ENCODE results near the gene KCNJ16. TPM values are rescaled to one million over a fixed set of nuclear protein-coding genes. Genes with fewer than 3 reads are reported as not detected.

The KCNJ16 gene
- total and polyA plus RNA-seq, 9 of the 15 experiments (the other 6 are each of a cell fraction or from before 2014, with no cell fraction given) = 0.01 to 0.75 (median 0.07) TPM; not detected in 4

DNA sequence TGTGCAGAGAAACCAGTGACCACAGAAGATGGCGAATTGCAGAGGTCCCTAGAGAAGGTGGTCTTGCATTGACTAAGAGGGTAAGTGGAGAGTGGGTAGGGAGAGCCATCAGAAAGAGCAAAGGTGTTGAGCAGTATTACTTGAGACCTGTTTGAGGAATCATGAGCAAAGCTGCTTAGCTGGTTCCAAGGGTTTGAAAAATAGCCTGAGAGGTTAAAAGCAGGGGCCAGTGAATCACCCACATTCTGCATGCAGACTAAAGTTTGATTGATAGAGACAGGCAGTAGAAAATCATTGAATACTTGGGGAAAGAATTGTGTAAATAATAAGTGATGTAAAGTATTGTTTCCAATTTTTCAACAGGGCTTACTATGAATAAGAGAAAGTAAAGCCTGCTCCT lies 34.0 kb upstream of the KCNJ16 start:
- H3K9me1 ChIP-seq (ENCODE audit: control insufficient read depth, insufficient read depth, low read length) = no peaks in the 10 kb centered on the region
- ChIA-PET CTCF (ENCODE audit: low intra/inter-chr PET ratio) (no interaction called here), POLR2A (no interaction called here)
- DNase-seq (ENCODE audit: extremely low read depth in 1 of 4, low spot score in 3 of 4) (no peak), ATAC-seq (no peak), FAIRE-seq (no peak)
- no TSS peak for BruUV-seq (replicated peaks)
- no peak overlapping the region for H2AFZ ChIP-seq (ENCODE audit: low read depth, low read length)
- intact Hi-C loops (cut with micrococcal nuclease) = no loop called here
- no peak overlapping the region for H3K9ac ChIP-seq (ENCODE audit: insufficient read depth in 1 of 2, low read depth in 2 of 2, low read length in 2 of 2)
- no peaks in the 10 kb centered on the region for H4K20me1 ChIP-seq (replicated peaks; ENCODE audit: control insufficient read depth, insufficient read depth, low read length)
- no peak overlapping the region for H3K4me3 ChIP-seq
- no peaks in the 10 kb centered on the region for H3K4me1 ChIP-seq (replicated peaks in 1 of 2; ENCODE audit: control insufficient read depth in 2 of 2, insufficient read depth in 2 of 2, low read length in 2 of 2)
- H3K79me2 ChIP-seq (ENCODE audit: control insufficient read depth, insufficient read depth, low read length) = no peaks in the 10 kb centered on the region
- H3K36me3 ChIP-seq (ENCODE audit: control insufficient read depth, insufficient read depth, low read length) = peaks cover 2% of the 10 kb centered on the region; the same call in 1 of the 3 replicates
- no peak overlapping the region for H3K27ac ChIP-seq (ENCODE audit: extremely low read depth, low read depth, low read length)
- no peak overlapping the region for H3K4me2 ChIP-seq (ENCODE audit: insufficient read depth, low read length)
- in situ Hi-C loops (cut with MboI) = no loop called here
- no peak for TF ChIP-seq CHD2 (IDR thresholded peaks at IDR 0.05; ENCODE audit: low read depth, low read length)
- no peak for TF ChIP-seq FIP1L1 (IDR thresholded peaks at IDR 0.05; ENCODE audit: low read depth, low read length, poor library complexity, severe bottlenecking)
- TF ChIP-seq DIDO1 (tag; IDR thresholded peaks at IDR 0.05; ENCODE audit: low read depth) = no peak
- no peak for TF ChIP-seq RAD21 (CRISPR knock-in tag; conservative IDR thresholded peaks at IDR 0.05 in 1 of 2, IDR thresholded peaks at IDR 0.05 in 1 of 2)
- TF ChIP-seq ZNF76 (CRISPR knock-in tag; IDR thresholded peaks at IDR 0.05; ENCODE audit: borderline replicate concordance) = no peak
- no peaks in the 10 kb centered on the region for H3K27me3 ChIP-seq (ENCODE audit: control insufficient read depth in 2 of 2, insufficient read depth in 2 of 2, low read length in 2 of 2)
- WGBS (ENCODE audit: insufficient coverage, low coverage, missing lambda C conversion rate) = 31% methylated on average over 1 of the region's 1 CpG
- H3K9me3 ChIP-seq (replicated peaks; ENCODE audit: control insufficient read depth, insufficient read depth, low read depth, low read length) = no peaks in the 10 kb centered on the region

GRCh38 chr17:70041540-70041939 lies 33.5 kb upstream of the KCNJ16 start:
- no TSS peak for BruUV-seq (replicated peaks)
- in situ Hi-C loops (cut with MboI) = no loop called here
- TF ChIP-seq PHTF2 (CRISPR knock-in tag; IDR thresholded peaks at IDR 0.05) (no peak), RNF2 (IDR thresholded peaks at IDR 0.05) (no peak), ZNF644 (tag; IDR thresholded peaks at IDR 0.05; ENCODE audit: low read depth) (no peak), BMI1 (IDR thresholded peaks at IDR 0.05; ENCODE audit: low read length) (no peak), GABPA (tag; conservative IDR thresholded peaks at IDR 0.05; ENCODE audit: low read depth) (no peak), ZNF79 (CRISPR knock-in tag; IDR thresholded peaks at IDR 0.05; ENCODE audit: low read depth) (no peak), DPF2 (IDR thresholded peaks at IDR 0.05) (no peak), BDP1 (IDR thresholded peaks at IDR 0.05; ENCODE audit: insufficient read depth, insufficient read length) (no peak)
- TF ChIP-seq, protein P1, sequence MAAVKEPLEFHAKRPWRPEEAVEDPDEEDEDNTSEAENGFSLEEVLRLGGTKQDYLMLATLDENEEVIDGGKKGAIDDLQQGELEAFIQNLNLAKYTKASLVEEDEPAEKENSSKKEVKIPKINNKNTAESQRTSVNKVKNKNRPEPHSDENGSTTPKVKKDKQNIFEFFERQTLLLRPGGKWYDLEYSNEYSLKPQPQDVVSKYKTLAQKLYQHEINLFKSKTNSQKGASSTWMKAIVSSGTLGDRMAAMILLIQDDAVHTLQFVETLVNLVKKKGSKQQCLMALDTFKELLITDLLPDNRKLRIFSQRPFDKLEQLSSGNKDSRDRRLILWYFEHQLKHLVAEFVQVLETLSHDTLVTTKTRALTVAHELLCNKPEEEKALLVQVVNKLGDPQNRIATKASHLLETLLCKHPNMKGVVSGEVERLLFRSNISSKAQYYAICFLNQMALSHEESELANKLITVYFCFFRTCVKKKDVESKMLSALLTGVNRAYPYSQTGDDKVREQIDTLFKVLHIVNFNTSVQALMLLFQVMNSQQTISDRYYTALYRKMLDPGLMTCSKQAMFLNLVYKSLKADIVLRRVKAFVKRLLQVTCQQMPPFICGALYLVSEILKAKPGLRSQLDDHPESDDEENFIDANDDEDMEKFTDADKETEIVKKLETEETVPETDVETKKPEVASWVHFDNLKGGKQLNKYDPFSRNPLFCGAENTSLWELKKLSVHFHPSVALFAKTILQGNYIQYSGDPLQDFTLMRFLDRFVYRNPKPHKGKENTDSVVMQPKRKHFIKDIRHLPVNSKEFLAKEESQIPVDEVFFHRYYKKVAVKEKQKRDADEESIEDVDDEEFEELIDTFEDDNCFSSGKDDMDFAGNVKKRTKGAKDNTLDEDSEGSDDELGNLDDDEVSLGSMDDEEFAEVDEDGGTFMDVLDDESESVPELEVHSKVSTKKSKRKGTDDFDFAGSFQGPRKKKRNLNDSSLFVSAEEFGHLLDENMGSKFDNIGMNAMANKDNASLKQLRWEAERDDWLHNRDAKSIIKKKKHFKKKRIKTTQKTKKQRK (IDR thresholded peaks at IDR 0.05; ENCODE audit: borderline replicate concordance, low read depth, low read length) = no peak

More at GRCh38 chr17:70041540-70041939, 33.5 kb upstream of the KCNJ16 start:
- H3K4me3 ChIP-seq = no peak overlapping the region
- no peaks in the 10 kb centered on the region for H3K4me1 ChIP-seq (replicated peaks in 1 of 2; ENCODE audit: control insufficient read depth in 2 of 2, insufficient read depth in 2 of 2, low read length in 2 of 2)
- intact Hi-C loops (cut with micrococcal nuclease) = no loop called here
- no peak for FAIRE-seq
- no peak overlapping the region for H3K27ac ChIP-seq (ENCODE audit: extremely low read depth, low read depth, low read length)
- H2AFZ ChIP-seq (ENCODE audit: low read depth, low read length) = no peak overlapping the region
- ChIA-PET CTCF (ENCODE audit: low intra/inter-chr PET ratio) (no interaction called here), POLR2A (no interaction called here)
- no peak overlapping the region for H3K4me2 ChIP-seq (ENCODE audit: insufficient read depth, low read length)
- H4K20me1 ChIP-seq (replicated peaks; ENCODE audit: control insufficient read depth, insufficient read depth, low read length) = no peaks in the 10 kb centered on the region
- no peaks in the 10 kb centered on the region for H3K79me2 ChIP-seq (ENCODE audit: control insufficient read depth, insufficient read depth, low read length)
- no peaks in the 10 kb centered on the region for H3K9me3 ChIP-seq (replicated peaks; ENCODE audit: control insufficient read depth, insufficient read depth, low read depth, low read length)
- no peaks in the 10 kb centered on the region for H3K9me1 ChIP-seq (ENCODE audit: control insufficient read depth, insufficient read depth, low read length)
- H3K36me3 ChIP-seq (ENCODE audit: control insufficient read depth, insufficient read depth, low read length) = peaks cover 2% of the 10 kb centered on the region; the same call in 1 of the 3 replicates
- 30% methylated on average over 6 of the region's 6 CpGs for WGBS (ENCODE audit: insufficient coverage, low coverage, missing lambda C conversion rate)
- no peaks in the 10 kb centered on the region for H3K27me3 ChIP-seq (ENCODE audit: control insufficient read depth in 2 of 2, insufficient read depth in 2 of 2, low read length in 2 of 2)
- no peak overlapping the region for H3K9ac ChIP-seq (ENCODE audit: insufficient read depth in 1 of 2, low read depth in 2 of 2, low read length in 2 of 2)
- no peak for DNase-seq (ENCODE audit: extremely low read depth in 1 of 4, low spot score in 3 of 4)
- no peak for ATAC-seq
